Stimulated activated CD8-positive, alpha-beta memory T cell treated with anti-CD3 and anti-CD28 coated beads, Interleukin-12 subunit alpha, Interleukin-12 subunit beta, amount 100 ng/mL, for 4 hours (primary cell): ENCODE results near the gene RAPGEF3.

ENCODE experiments used
- DNase-seq: peaks from one replicate; pipeline ENCODE4 v3.0.0-alpha.2; 2020; ENCODE audit warnings: low read depth

Gene RAPGEF3

DNA sequence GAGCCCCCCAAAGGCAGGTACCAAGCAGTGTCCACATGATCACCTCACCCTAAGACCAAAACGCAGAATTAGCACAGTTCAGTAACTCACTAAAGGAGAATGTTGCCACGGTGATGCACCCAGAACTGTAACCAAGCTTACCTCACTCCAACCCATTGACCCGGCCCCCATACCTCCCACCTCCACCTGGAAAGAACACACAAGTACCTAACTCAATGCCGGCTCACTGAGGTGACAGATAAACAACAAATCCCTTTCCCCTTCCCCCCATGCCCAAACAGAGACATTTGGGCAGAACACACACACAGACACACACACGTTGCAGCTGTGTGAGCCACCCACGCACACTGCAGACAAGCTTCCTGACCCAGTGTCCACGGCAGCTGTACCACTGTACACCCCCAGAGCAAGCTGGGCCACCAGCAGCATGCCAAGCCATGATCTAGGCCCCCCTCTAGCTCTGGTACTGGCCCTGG is 1.3 kb downstream of the RAPGEF3 start:
- DNase-seq = no peak

DNA sequence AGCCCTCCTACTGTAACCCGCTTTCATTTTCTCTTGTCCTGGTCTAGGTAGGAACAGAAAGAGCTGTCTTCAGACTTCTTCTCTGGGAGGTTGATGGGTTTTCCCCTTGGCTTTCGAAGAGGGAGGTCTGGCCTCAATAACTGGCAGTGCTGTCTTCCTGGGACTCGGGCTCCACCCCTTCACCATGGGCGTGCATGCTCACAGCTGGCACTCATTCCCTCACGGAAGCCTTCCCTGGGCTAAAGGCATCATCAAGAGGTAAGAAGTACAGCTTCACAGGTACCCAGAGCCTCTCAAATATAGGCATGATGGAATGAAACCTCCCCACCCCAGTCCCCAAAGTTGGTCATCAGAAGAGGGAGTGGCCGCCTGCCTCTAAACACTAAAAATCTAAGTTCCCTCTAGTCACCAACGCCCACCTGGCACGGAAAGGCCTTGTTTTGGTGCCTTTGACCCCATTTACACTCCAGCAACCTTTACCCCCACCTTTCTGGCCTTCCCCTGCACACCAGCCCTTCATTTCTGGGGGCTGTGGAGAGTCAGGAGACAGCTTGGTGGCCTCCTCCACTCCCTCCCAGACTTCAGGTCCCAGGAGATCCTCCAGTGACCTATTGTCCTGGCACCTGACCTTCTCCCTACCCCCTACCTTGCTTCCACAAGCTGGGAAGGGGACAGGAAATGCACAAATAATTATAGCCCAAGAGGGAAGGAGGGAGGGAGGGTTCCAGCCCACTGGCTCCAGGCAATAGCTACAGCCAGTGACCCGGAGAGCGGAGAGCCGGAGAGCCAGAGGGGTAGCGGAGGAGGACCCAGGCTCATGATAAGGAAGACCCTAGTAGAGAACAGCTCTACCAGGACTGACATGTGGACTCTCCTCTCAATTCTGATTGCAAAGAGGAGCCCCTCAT is 2.8 kb downstream of the RAPGEF3 start:
- no peak for DNase-seq

DNA sequence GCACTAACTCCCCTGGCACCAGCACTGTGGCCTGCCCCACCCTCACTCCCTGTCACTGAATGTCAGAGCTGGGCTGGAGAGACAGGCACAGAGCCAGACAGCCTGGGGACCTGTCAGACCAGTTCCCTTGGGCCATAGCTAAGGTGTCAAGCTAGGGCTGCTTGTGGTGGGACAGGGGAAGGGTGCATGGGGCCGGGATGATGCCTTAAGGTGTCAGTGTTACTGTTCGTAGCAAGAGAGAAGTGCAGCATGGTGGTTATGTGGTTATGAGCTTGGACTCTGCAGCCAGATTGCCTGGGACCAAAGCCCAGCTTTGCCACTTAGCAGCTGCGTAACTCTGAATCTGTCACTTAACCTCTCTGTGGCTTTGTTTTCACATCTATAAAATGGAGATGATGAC is 3.8 kb downstream of the RAPGEF3 start:
- DNase-seq = no peak

DNA sequence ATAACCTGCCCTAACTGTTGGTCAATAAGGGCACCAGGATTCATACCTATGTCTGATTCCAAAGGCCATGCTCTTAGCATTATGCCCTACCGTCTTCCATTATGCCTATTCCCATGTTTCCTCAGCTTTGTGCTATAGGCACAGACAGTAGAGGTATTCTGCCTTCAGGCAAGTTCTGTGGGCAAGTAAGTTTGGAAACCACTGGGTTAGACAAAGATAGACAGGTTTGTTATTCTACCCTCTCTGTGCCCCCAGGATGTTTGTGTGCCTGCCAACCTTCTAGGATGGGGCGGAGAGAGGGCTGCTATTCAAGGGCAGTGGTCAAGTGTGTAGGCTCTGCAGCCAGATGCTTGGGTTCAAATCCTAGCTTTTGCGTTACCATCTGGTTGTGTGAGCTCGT is 4.6 kb downstream of the RAPGEF3 start:
- no peak for DNase-seq

DNA sequence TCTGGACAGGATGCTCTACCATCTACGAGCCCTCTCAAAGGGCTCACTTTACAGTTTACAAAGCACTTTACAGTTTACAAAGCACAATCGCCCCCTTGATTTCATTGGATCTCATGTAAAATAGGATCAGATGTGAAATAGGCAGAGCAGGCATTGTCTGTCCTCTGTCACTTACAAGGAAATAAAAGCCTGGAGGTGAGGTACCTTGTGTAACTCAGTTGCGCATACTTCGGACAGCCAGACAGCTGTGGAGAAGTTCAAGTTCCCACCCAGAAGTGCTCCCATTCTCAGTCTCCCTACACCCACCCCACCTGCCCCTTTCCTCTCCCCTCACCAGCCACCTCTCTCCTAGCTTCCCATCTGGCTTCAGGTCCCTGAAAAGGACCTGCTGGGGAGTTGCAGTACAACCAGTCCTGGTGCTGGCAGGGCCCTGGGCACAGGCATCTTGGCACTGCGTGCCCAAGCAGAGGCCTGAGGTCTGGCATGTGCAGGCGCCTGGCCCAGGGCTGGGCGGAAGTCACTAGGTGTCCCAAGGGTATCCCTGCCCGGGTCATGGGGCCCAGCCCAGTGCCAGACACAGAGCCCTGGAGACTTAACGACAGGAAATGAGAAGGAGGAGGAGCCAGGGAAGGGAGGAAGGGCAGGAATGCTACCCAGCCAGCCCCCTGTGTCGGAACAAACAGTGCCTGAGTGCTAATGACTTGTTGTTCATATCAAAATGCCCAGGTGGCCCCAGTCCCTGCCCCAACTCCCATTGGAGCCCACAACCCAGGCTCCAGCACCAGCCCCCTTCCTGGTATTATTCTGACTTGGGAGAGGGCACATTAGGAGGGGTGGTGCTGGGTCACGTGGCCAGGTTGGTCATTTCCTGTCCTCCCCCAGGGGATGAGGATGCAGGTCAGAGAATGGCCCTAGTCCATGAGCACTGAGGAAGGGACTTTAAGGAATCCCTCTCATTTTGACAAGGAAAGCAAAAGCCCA is 5.4 kb downstream of the RAPGEF3 start:
- no peak for DNase-seq

DNA sequence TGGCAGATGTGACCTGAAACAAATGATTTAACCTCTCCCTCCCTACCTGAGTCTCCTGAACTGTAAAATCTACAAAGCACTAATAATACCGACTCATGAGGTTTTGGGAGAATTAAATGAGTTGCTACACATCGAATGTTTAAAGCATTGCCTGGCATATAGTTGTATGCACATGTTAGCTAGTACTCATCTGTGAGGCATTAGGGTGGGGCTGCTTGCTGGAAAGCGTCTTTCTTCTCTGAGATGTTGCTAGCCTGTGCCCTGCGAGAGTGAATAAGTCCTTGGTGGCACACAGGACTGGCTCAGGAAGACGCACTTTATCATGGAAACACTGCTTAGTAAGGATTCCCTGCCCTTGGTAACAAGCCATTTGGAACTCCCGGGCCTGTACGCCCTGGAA is 6.1 kb downstream of the RAPGEF3 start:
- DNase-seq = no peak

DNA sequence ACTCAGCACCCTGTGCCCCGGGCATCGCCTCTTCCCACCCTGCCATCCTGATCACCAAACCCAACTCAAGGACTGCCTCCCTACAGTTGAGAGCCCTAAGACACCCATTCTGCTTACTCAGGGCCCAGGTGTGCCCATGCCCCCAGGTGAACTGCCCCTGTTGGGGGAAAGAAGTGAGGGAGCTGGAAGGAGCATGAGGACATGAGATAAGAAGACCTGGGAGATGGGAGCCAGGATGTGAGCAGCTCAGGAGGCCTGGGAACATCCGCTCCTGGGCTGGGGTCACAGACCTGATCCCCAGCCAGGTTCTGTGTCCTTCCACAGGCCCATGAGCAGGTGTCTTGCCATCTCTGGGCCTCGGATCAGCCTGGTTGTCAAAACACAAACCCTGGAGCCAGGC is 6.6 kb downstream of the RAPGEF3 start:
- no peak for DNase-seq

DNA sequence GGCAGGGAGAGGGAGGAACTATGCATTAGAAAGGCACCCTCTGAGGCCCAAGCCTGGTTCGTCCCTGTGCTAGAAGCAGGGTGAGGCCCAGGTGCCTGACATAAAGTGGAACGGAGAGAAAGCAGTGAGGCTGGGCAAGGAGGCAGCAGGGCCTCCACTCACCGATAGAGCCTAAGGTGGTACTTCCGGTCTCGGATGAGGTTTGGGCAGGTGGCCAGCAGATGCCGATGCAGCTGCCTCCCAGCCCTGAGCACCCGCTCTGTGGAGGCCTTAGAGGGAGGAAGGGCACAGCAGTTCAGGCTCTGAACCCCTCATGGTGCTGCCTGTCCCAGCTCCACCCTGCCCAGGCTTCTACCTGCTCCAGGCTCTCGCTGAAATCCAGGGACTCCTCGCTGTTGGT is 7.1 kb downstream of the RAPGEF3 start:
- DNase-seq = no peak

DNA sequence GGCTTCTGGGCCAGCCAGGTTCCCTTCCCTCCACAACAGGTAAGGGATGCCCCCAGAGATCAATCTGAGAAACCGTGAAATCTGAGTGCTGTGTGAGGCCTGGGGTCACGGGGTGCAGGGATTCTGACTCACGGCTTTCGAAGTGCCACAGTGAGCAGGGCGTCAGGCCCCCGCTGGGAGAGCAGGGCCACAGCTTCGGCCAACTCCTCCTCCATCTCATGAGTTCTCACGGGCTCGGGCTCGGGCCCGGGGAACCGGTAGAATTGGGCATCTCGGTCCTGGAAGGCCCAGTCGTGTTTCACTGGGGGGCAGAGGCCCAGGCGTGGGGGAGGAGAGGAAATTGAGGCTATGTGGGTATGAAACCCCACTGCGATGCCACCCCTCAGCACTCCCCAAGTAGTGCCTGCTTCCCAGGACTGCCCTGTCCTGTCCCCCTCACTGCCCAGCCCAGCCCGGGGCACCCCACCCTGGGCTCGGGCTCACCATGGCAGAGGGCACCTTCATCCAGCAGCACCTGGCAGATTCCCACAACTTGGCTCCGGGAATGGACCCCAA is 7.7 kb downstream of the RAPGEF3 start:
- no peak for DNase-seq

DNA sequence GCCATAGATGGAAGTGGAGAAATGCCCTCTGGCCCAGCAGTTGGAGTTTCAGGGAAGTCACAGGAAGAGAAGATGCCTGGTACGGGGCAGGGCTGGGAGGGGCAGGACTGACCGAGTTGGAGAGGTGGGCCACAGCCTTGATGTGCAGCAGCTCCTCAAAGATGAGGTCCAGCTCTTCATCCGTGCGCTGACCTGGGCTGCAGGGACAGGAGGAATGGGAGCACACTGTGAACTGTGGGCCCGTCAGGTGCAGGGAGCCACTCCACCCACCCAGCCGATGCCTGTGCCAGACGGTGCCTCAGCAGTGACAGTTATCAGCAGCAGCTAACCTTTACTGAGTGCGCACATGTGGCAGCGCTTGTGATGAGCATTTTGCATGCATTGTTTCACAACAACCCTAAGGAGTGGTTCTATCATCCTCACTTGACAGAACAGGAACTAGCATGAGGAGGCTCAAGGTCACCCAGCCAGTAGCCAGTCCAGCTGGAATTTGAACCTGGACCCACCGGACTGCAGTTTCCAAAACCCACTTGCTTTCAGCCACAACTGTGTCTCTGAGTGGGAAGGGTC is 8.4 kb downstream of the RAPGEF3 start:
- no peak for DNase-seq

DNA sequence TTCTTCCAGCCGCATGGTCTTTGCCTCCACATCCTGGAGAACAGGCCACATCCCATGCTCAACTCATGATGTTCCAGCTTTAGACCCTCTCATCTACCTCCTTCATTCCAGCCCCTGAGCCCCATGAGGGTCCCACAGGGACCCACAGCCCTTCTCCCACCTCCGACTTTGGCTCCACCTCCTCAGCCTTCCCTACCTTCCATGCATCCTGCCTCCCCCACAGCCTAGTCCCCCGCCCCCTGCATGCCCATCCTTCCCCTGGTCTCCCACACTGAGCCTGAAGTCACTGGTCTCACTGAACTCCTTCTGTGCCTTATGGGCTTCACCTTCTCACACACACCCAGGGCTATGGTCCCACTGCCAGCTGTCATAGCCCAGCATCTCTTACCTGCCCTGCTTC is 9.8 kb downstream of the RAPGEF3 start:
- DNase-seq = no peak

DNA sequence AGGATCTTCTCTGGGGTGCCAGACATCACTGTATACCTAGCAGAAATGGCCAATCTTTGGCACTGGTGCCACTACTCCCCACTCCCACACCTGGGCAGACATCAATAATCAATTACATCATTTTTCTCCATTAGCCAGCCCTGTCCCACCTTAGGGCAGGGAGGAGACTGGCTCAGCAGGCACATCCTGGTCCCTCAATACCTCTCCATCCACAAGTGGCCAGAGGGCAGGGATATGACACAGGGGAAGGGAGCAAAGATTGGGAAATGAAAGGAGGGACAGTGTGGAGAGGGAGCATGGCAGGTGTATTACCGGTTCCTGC is 10.2 kb downstream of the RAPGEF3 start:
- no peak for DNase-seq

DNA sequence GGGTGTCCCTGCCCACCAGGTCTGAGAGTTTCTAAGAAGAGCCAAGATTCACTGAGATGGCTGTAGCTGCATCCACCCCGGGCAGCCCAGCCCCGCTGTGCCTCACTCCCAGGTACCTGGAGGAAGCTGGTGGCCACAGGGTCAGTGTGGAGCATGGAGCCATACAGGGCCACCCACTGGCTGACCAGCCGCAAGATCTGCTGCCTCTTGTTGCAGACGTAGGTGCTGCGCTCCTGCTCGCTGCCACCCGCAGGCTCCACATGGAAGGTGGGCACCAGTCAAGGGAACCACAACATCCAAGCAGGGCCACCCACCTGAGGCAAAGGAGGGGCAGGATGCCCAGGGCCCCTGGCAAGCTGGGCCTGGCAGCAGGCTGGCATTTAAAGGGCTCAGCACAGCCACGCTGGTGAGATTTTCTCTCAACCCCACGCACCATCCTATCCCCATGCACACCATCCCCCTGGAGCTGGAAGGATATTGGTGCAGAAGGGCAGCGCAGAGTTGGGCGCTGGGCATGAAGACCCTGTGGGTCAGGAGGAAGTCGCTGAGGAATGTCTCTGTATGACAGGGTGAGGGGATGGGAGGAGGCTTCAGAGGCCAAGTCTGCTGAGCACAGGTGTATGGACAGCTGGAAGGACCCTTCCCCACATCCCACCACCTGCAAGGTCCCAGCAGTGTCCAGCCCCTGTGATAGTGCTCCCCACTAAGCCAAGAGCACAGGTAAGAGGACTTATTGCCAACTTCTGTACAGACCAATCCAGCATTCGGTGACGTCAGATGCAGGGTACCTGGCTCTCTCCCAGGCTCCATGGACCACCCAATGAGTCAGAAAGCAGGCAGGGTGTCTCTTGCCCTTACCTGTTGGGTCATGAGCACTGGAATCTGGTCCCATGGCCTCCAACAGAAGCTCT is 10.8 kb downstream of the RAPGEF3 start:
- no peak for DNase-seq

DNA sequence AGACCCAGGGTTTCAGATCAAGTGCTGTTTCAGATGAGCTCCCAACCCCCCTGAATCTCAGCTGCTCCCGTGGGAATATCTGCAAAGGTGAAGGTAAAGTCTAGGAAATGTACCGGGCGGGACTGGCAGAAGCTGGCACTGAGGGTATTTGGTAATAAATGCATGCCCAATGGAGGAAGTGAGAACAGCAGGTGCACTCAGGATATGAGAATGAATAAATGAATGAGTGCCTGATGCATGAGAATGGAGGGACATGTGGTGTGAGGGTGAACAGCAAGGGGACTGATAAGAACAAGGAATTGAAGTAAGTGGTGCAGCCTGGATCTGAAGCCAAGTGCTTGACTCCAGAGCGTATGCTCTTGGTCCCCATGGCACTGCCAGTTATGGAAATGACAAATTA is 11.6 kb downstream of the RAPGEF3 start:
- DNase-seq = no peak

DNA sequence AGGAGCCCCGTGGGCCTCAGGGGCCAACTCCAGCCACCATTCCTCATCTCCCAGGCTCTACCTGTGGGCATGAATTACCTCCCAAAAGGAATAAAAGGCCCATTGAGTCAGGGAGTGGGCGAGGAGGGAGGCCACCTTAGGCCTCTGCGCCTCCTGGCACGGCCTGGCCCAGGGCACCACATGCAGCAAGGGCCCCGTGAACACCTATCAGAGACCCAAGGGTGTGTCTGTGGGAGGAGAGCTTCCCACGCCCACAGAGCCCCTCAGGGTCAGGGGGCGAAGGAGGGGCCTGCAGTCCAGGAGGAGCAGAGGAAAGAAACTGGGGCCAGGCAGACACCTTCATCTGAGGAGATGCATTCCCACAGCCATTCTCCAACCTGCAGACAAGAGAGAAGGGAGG is 12.2 kb downstream of the RAPGEF3 start:
- DNase-seq = no peak

DNA sequence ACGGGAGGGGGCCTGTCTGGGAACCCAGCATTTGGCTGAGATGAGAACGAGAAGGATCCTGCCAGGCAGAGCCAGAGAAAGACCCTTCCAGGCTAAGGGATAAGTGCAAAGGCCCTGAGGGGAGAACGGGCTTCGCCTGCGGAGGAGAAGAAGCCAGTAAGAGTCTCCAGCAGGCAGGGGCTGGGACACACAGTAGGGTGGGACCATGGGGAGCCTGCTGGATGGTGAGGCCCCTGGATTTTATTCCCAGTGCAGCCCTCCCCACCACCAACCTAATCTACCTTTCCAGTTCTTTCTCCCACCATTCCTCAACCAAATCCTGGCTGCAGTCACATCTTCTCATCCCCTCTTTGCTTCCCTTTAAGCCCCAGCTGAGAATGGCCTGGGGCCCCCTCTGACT is 12.6 kb downstream of the RAPGEF3 start:
- no peak for DNase-seq

DNA sequence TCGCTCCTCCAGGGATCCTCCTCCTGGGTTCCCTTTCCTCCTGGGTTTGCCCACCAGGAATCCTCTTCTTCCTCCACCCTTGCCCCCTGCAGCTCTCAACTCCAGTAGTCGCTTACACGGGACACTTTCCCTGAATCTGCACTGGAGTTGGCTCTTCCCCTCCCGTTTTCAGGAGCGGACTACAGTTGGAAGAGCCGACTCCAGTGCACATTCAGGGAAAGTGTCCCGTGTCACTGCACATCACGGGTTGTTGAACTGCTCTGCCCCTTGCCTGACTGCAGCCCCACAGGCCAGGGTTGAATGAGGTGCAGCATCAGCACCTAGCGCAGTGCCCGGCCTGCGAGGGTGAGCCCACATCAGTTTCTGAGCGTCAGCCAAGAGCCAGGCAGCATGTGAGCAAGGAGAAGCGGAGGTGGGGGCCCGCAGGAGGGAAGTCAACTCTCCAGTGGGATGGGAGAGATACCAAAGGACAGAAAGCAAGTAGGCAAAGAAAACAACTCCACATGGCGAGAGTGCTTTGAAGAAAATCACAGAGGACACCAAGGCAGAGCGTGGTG is 13.1 kb downstream of the RAPGEF3 start:
- no peak for DNase-seq

DNA sequence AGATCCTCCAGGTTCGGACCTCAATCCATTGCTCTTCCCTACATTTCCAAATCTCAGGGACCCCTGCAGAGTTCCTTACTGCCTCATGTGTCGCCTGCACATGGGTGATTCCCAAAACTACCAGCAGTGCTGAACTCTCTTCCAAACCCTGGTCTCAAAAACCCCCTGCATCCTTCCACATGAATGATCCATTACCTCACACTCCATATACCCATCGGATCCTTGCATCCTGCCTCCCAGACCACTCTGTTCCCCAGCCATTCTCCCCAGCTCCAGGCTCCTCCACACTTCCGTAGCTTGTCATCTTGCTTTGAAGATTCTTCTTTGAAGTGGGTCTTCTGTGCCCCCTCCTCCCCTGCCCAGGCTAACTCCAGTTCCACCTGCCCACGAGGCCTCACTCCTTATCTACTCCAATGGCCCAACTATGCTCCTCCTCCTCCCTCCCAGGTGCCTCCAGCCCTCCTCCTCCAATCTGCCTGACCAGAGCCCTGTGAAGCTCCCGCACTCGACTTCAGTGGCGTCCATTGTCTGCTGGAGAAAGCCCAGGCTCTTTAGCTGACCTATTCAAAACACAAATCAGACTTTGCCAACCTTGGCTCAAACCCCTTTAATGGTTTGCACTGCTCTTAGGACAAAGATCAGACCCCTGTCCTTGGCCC is 13.8 kb downstream of the RAPGEF3 start:
- no peak for DNase-seq

DNA sequence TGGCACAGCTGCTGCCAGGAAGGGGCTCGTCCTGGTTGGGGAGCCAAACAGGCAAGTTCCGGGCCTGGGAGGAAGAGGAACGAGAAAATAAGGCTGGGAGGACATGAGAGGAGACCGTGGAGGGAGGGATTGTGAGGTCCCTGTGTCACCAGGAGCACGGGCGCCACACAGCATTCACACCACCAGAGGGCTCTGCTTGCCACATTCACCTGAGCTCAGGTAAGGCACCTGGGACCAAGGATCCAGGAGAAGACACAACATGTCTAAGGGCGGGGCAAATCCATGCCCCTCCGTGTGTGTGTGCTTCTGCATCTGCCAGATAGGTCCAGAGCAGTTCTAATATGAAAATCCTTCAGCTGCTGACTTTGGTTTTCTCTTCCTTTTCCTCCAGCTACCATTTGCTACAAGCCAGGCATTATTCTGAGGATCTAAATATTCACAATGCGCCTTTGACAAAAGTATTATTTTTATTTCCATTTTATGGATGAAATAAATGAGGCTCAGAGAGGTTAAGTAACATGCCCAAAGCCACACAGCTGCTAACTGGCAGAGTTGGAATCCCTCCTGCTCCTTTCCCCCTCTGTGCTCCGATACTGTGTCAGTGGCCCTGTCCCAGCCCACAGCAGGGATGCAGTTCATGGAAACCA is 14.6 kb downstream of the RAPGEF3 start:
- DNase-seq = peak; percentile 35

DNA sequence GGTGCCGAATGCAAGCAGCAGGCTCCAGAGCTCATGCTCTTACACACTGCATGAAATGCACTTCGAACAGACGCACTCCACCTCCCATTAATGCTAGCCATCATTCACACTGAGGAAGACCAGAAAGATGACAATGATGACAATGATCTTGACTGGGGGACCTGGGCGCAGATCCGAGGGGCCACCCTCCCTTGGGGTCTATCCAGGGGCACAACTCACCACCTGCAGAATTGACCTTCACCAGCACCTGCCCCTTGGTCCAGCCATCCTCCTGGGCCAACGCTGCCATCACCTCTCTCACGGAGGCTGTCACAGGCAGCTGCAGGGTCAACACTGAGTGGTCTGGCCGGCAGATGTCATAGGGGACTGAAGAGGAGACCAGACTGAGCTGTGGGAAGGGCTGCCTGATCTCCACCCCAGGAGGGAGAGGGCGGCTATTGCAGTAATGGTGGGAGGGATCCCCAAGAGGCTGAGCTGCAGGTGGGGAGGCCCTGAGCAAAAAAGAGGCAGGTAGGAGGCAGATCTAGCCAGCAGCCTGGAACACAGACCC is 15.3 kb downstream of the RAPGEF3 start:
- no peak for DNase-seq
